Osteocyte (in vitro differentiated cells): ENCODE results near the gene FTCDNL1. TPM values are rescaled to one million over a fixed set of nuclear protein-coding genes. Genes with fewer than 3 reads are reported as not detected.

ENCODE experiments used
- DNase-seq: peaks from one replicate; pipeline ENCODE4 v3.0.0; 2021; ENCODE audit warnings: mixed read lengths; ENCODE audit not compliant: unreplicated experiment; ENCODE audit errors: extremely low spot score
- H3K27ac Mint-ChIP-seq: one replicate; pipeline ENCODE4 v1.8.0; 2021; ENCODE audit warnings: mild to moderate bottlenecking, mixed read lengths; ENCODE audit not compliant: unreplicated experiment
- H3K27me3 Mint-ChIP-seq: one replicate; pipeline ENCODE4 v1.8.0; 2021; ENCODE audit warnings: mixed read lengths; ENCODE audit not compliant: unreplicated experiment
- H3K36me3 Mint-ChIP-seq: one replicate; pipeline ENCODE4 v1.8.0; 2021; ENCODE audit warnings: mixed read lengths; ENCODE audit not compliant: unreplicated experiment
- H3K4me1 Mint-ChIP-seq: one replicate; pipeline ENCODE4 v1.8.0; 2021; ENCODE audit warnings: mixed read lengths; ENCODE audit not compliant: unreplicated experiment
- H3K4me3 Mint-ChIP-seq: one replicate; pipeline ENCODE4 v1.8.0; 2021; ENCODE audit warnings: mild to moderate bottlenecking, moderate library complexity, mixed read lengths; ENCODE audit not compliant: unreplicated experiment
- H3K9me3 Mint-ChIP-seq: one replicate; pipeline ENCODE4 v1.8.0; 2021; ENCODE audit warnings: mixed read lengths; ENCODE audit not compliant: unreplicated experiment
- total RNA-seq: library from RNA; stranded (reverse); gene quantifications from 2 replicates; pipeline ENCODE4 v1.2.1, GENCODE V29; 2021
- TF ChIP-seq, protein P1 (sequence below): fragments of 200-600 bp; sonication (generic); IDR thresholded peaks from 2 replicates; pipeline ENCODE4 v1.5.0; 2021; ENCODE audit warnings: antibody characterized with exemption, mild to moderate bottlenecking, moderate library complexity

The FTCDNL1 gene
- total RNA-seq, 1 donor from 2014 or later, result not detected

DNA sequence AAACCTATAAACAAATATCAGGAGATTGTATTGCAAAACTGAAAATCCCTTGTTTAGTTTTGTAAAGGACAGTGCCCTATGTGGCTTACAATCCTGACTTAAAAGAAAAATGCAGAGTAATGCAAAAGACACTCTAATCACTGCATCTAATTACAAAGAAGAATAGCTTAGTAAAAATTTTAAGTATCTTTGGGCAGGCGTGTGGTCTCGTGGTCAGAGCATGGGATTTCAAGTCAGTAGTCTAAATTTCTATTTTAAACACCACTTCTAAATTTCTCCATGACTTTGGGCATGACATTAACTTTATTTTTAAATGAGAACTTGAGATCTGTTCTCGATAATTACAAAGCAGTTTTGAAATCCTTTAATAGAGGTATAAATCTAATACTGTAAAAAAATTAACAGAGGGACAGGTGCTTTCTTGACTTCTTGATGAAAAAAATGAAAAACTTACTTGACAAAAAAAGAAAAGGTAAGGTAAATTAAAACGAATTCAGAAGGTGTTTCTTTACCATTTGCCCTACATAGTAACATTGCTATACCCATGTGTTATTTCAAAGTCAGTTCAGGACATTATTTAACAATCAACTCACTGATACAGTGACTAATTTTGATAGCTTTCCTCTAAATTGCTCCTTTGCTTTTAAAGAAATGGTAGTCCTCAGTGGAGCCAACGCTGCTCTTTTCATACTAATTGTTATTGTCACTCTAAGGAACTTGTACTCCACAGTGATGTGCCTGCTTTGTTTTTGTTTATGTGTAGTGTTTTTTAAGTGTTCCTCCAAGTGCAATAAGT lies 17.6 kb upstream of the FTCDNL1 start:
- Mint-ChIP-seq H3K36me3 (no peaks in the 10 kb centered on the region), H3K4me1 (peaks cover 13% of the 10 kb centered on the region), H3K9me3 (no peaks in the 10 kb centered on the region), H3K27me3 (peaks cover 41% of the 10 kb centered on the region), H3K27ac (no peak overlapping the region), H3K4me3 (no peak overlapping the region)
- TF ChIP-seq, protein P1, sequence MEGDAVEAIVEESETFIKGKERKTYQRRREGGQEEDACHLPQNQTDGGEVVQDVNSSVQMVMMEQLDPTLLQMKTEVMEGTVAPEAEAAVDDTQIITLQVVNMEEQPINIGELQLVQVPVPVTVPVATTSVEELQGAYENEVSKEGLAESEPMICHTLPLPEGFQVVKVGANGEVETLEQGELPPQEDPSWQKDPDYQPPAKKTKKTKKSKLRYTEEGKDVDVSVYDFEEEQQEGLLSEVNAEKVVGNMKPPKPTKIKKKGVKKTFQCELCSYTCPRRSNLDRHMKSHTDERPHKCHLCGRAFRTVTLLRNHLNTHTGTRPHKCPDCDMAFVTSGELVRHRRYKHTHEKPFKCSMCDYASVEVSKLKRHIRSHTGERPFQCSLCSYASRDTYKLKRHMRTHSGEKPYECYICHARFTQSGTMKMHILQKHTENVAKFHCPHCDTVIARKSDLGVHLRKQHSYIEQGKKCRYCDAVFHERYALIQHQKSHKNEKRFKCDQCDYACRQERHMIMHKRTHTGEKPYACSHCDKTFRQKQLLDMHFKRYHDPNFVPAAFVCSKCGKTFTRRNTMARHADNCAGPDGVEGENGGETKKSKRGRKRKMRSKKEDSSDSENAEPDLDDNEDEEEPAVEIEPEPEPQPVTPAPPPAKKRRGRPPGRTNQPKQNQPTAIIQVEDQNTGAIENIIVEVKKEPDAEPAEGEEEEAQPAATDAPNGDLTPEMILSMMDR, result no peak
- DNase-seq, result no peak

DNA sequence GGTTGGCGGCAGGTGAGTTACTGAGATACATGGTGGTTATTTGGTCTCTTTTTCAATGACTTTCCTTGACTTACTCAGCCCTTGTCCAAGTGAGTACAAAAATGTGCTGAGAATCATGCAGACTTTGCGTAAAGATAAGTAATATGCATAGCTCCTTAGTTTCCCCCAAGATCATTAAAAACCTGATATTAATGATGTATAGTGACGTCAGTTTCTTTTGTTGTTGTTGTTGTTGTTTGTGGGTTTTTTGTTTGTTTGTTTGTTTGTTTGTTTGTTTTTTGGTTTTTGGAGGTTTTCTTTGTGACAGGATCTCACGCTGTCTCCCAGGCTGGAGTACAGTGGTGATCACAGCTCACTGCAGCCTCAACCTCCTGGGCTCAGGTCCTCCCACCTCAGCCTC lies 14.9 kb upstream of the FTCDNL1 start:
- Mint-ChIP-seq H3K4me1 (peaks cover 13% of the 10 kb centered on the region), H3K27me3 (peaks cover 65% of the 10 kb centered on the region), H3K9me3 (no peaks in the 10 kb centered on the region), H3K4me3 (no peak overlapping the region), H3K36me3 (no peaks in the 10 kb centered on the region), H3K27ac (no peak overlapping the region)
- DNase-seq, result no peak
- TF ChIP-seq, protein P1, result no peak

DNA sequence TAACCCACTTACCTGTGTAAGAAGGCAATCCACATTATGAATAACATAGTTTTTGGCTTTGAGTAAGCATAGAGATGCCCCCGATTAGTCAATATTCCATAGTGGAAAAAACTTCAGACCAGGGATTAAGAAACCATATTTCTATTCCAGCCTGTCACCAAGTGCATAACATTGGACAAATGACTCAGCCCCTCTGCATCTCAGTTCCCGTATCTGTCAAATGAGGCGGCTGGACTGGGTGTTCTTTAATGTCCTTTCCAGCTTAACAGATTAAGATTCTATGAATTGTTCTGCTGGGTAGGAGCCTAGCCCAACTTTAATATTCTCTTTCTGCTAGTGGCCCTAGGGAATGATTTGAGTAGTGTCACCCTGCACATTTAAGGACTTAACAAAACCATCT lies 11.8 kb upstream of the FTCDNL1 start:
- Mint-ChIP-seq H3K27ac (no peak overlapping the region), H3K4me1 (no peaks in the 10 kb centered on the region), H3K27me3 (peaks cover 69% of the 10 kb centered on the region), H3K9me3 (no peaks in the 10 kb centered on the region), H3K36me3 (no peaks in the 10 kb centered on the region), H3K4me3 (no peak overlapping the region)
- TF ChIP-seq, protein P1, result no peak
- no peak for DNase-seq

DNA sequence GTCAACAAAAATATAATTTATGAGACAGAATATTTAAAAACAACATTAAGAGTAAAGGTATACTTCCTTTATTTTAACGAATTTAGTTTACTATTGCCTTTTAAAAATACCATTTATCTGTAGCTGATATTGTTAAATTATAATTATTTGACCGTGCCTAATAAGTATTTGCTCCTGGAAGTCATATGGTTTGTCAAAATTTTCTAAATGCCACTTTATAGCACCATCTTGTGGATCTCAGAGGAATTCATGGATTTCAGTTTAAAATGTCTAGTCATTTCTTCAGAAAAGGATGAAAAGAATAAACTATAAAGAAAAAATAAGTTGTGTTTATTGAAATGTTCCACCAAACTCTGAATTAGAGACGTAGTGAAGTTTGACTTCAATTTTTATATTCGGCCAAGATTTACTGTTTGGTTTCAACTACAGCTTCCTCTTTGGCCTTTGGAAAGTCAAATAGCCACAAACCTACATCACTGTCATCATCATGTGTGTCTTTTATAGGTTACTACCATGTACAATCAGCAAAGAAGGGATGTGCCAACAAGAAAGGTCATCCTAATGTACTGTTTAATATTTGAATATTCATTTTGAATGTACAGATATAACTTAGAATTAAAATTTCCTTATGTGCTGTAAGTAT lies 10.3 kb upstream of the FTCDNL1 start:
- Mint-ChIP-seq H3K27ac (no peak overlapping the region), H3K36me3 (no peaks in the 10 kb centered on the region), H3K9me3 (no peaks in the 10 kb centered on the region), H3K27me3 (peaks cover 76% of the 10 kb centered on the region), H3K4me3 (no peak overlapping the region), H3K4me1 (no peaks in the 10 kb centered on the region)
- DNase-seq, result no peak
- TF ChIP-seq, protein P1, result peak; percentile 67

DNA sequence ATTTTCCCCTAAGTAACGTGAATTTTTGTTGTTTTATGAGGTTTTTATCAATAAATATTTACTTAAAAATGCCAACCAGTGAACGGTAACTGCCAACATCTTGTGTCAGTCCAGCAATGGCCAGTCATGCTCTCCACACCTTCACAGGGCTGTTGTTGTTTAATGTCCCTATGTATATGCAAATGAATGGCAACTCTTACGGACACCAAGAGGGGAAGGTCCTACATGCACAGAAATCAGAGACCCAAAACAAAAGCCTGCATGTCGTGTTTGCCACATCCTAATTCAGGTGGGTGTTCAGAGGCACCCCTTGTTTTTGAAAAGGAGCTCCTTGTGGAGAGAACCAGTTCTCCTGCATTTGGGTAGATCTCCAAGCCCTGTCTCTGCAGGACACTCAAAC lies 4.8 kb upstream of the FTCDNL1 start:
- TF ChIP-seq, protein P1, result no peak
- DNase-seq, result no peak
- Mint-ChIP-seq H3K9me3 (no peaks in the 10 kb centered on the region), H3K4me1 (peaks cover 5% of the 10 kb centered on the region), H3K27me3 (peaks cover 77% of the 10 kb centered on the region), H3K4me3 (no peak overlapping the region), H3K36me3 (no peaks in the 10 kb centered on the region), H3K27ac (no peak overlapping the region)
